ENCODE measurements around the gene ENTPD6. TPM values are rescaled to one million over a fixed set of nuclear protein-coding genes. Genes with fewer than 3 reads are reported as not detected.

Gene ENTPD6
- total RNA-seq, 1 donor from 2014 or later = 43.0 TPM

- DNase-seq (ENCODE audit: low spot score) = no peak
- Mint-ChIP-seq H3K4me3 (ENCODE audit: unreplicated experiment) (peak overlapping the region; percentile 31), H3K27me3 (ENCODE audit: unreplicated experiment) (peaks cover 5% of the 10 kb centered on the region), H3K36me3 (ENCODE audit: low read depth, unreplicated experiment) (peaks cover 20% of the 10 kb centered on the region), H3K9me3 (ENCODE audit: unreplicated experiment) (no peaks in the 10 kb centered on the region), H3K4me1 (ENCODE audit: unreplicated experiment) (no peaks in the 10 kb centered on the region), H3K27ac (ENCODE audit: unreplicated experiment) (no peak overlapping the region)
- no peak for TF ChIP-seq CTCF (IDR thresholded peaks at IDR 0.05; ENCODE audit: unreplicated experiment)
Observed at GRCh38 chr20:25270829-25271251, 75.3 kb downstream of the ENTPD6 start.

- peaks cover 8% of the 10 kb centered on the region for H3K27me3 Mint-ChIP-seq (ENCODE audit: unreplicated experiment)
- no peak for DNase-seq (ENCODE audit: low spot score)
- H3K36me3 Mint-ChIP-seq (ENCODE audit: low read depth, unreplicated experiment) = peaks cover 23% of the 10 kb centered on the region
- no peak overlapping the region for H3K4me3 Mint-ChIP-seq (ENCODE audit: unreplicated experiment)
- H3K27ac Mint-ChIP-seq (ENCODE audit: unreplicated experiment) = no peak overlapping the region
- H3K4me1 Mint-ChIP-seq (ENCODE audit: unreplicated experiment) = no peaks in the 10 kb centered on the region
- no peaks in the 10 kb centered on the region for H3K9me3 Mint-ChIP-seq (ENCODE audit: unreplicated experiment)
- no peak for TF ChIP-seq CTCF (IDR thresholded peaks at IDR 0.05; ENCODE audit: unreplicated experiment)
Observed at GRCh38 chr20:25271486-25272222, 76.1 kb downstream of the ENTPD6 start.

DNA sequence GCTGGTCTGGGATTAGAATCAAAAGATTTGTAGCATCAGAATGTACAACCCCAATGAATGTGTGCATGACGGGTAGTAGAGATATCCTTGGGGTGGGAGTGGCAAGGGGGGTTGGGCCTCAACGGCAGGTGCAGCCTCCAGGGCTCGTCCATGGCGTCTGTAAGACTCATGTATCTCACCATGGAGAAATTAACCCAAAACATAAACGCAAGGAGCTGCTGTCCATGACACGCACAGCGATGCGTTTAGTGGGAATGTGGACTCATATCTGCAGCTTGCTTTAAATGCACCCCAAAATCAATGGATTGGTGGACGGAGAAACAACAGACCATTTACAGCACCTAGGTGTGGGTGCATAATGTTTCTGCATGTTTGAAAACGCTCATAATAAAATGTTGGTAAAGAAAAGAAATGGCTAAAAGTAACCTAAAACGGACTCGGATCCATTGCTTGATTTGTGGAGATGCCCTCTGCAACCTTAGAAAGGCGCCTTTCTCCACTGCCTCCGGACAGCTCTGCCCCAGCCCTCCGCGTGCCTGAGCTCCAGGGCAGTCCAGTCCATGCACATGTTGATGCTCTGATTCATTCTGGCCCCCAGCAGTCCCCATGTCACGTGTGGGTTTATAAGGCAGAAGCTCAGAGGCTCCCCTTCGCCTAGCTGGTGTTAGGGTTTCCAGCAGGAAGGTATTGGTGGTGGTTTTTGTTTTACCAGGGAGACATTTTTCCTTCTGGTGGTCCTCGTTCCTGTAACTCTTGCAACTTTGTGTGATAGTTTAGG lies 76.9 kb downstream of the ENTPD6 start:
- Mint-ChIP-seq H3K4me3 (ENCODE audit: unreplicated experiment) (no peak overlapping the region), H3K9me3 (ENCODE audit: unreplicated experiment) (no peaks in the 10 kb centered on the region), H3K36me3 (ENCODE audit: low read depth, unreplicated experiment) (peaks cover 23% of the 10 kb centered on the region), H3K27me3 (ENCODE audit: unreplicated experiment) (peaks cover 8% of the 10 kb centered on the region), H3K4me1 (ENCODE audit: unreplicated experiment) (no peaks in the 10 kb centered on the region), H3K27ac (ENCODE audit: unreplicated experiment) (no peak overlapping the region)
- DNase-seq (ENCODE audit: low spot score) = no peak
- no peak for TF ChIP-seq CTCF (IDR thresholded peaks at IDR 0.05; ENCODE audit: unreplicated experiment)

DNA sequence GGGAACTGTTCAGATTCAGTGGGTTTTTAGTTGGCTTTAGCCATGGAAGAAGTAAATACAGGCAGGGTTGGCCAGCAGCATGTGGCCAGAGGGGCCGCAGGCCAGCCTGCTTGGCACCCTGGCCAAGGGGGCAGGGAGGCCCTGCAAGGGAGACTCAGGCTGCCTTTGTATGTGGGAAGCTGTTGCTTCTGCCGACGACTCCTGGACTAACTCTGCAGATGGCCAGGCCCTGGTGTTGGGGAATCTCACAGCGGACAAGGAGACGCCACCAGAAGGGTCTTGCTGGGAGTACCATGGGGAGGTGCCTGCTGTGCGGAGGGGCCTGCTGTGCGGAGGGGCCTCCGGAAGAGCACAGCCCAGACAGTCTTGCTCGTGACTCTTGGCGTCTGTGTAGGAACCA lies 77.5 kb downstream of the ENTPD6 start:
- no peak for TF ChIP-seq CTCF (IDR thresholded peaks at IDR 0.05; ENCODE audit: unreplicated experiment)
- Mint-ChIP-seq H3K27ac (ENCODE audit: unreplicated experiment) (no peak overlapping the region), H3K27me3 (ENCODE audit: unreplicated experiment) (peaks cover 8% of the 10 kb centered on the region), H3K36me3 (ENCODE audit: low read depth, unreplicated experiment) (peaks cover 23% of the 10 kb centered on the region), H3K9me3 (ENCODE audit: unreplicated experiment) (no peaks in the 10 kb centered on the region), H3K4me3 (ENCODE audit: unreplicated experiment) (no peak overlapping the region), H3K4me1 (ENCODE audit: unreplicated experiment) (no peaks in the 10 kb centered on the region)
- DNase-seq (ENCODE audit: low spot score) = no peak
